Activated T-cell treated with anti-CD3 and anti-CD28 coated beads for 48 hours (primary cell): Measurements from ENCODE around the gene ADCY9.

ENCODE experiments used
- DNase-seq: peaks from one replicate; pipeline ENCODE4 v3.0.0-alpha.2; 2020; ENCODE audit warnings: low read depth

The ADCY9 gene

GRCh38 chr16:3912897-3913296 is 203.3 kb downstream of the ADCY9 start:
- no peak for DNase-seq
